Loucy (cell line): ENCODE measurements around the gene BLTP3A.

Source experiments
- EZH2phosphoT487 ChIP-seq: fragments of 200-600 bp; IDR thresholded peaks from 2 replicates; pipeline ENCODE4 v1.6.1; 2018; ENCODE audit warnings: antibody characterized with exemption, mild to moderate bottlenecking, moderate library complexity, borderline replicate concordance
- TF ChIP-seq, protein P1 (sequence below): fragments of 200-600 bp; sonication (generic); conservative IDR thresholded peaks from 2 replicates; pipeline ENCODE4 v1.5.1; 2014; ENCODE audit warnings: mild to moderate bottlenecking, antibody characterized with exemption, low read length

DNA sequence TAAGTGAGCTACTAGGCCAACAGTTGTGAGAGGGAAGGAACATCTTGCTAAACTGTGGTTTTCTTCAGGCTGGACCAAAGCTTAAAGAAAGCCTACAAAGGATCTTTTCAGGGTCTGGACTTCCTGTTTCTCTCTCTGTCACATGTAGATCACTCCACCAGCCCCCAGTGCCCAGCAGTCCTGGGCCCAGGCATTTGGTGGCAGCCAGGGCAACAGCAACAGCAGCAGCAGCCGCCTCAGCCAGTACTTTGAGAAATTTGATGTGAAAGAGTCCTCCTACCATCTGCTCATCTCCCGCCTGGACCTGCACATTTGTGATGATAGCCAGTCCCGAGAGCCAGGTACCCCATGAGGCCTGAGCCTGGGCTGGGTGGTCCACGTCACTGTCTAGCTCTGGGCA lies 44.1 kb downstream of the BLTP3A start:
- TF ChIP-seq, protein P1, sequence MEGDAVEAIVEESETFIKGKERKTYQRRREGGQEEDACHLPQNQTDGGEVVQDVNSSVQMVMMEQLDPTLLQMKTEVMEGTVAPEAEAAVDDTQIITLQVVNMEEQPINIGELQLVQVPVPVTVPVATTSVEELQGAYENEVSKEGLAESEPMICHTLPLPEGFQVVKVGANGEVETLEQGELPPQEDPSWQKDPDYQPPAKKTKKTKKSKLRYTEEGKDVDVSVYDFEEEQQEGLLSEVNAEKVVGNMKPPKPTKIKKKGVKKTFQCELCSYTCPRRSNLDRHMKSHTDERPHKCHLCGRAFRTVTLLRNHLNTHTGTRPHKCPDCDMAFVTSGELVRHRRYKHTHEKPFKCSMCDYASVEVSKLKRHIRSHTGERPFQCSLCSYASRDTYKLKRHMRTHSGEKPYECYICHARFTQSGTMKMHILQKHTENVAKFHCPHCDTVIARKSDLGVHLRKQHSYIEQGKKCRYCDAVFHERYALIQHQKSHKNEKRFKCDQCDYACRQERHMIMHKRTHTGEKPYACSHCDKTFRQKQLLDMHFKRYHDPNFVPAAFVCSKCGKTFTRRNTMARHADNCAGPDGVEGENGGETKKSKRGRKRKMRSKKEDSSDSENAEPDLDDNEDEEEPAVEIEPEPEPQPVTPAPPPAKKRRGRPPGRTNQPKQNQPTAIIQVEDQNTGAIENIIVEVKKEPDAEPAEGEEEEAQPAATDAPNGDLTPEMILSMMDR: no peak
- TF ChIP-seq EZH2phosphoT487: no peak
